Middle frontal gyrus (tissue), 1 donor: ENCODE results near the gene C19orf38.

Source experiments
- DNase-seq: peaks from one replicate; pipeline ENCODE4 v3.0.0-alpha.2; 2015; ENCODE audit warnings: low spot score; ENCODE audit errors: extremely low spot score

C19orf38 gene

DNA sequence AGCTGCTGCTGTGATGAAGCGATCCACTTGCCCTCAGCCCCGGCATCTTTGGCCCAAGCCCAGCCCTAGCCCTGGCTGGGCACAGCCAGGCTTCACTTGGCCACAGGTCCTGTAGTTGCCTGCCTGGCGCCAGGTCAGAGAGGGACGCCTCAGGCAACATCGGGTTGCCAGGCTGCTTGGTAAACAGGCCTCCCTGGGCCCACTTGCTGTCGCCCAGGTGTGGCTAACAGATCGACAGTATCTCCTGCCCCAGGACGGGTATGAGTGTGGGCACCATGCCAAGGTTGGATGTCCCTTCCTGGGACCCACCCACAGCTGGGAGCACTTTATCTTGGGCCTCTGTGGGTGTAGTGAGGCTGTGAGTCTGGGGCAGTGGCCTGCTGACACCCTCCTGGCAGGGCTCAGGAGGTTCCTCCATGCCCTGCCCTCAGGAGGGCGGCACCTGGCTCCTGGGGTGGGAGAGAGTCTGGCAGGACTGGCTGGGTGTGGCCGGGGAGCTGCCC lies 51.0 kb downstream of the C19orf38 start:
- no peak for DNase-seq

DNA sequence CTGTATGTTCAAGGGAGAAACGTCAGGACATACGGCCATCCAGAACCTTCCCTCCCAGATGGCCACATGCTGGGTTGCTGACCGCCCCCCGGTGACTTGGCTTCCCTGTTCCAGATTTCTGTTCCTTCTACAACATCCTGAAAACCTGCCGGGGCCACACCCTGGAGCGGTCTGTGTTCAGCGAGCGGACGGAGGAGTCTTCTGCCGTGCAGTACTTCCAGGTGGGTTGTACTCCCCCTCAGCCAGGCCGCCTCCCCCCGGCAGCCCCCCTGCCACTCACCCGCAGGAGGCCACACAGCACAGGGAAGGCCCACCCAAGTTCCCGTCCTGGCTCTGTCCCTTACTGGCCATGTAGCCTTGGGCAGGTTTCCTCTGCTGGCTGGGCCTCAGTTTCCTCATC lies 59.7 kb downstream of the C19orf38 start:
- DNase-seq: no peak

DNA sequence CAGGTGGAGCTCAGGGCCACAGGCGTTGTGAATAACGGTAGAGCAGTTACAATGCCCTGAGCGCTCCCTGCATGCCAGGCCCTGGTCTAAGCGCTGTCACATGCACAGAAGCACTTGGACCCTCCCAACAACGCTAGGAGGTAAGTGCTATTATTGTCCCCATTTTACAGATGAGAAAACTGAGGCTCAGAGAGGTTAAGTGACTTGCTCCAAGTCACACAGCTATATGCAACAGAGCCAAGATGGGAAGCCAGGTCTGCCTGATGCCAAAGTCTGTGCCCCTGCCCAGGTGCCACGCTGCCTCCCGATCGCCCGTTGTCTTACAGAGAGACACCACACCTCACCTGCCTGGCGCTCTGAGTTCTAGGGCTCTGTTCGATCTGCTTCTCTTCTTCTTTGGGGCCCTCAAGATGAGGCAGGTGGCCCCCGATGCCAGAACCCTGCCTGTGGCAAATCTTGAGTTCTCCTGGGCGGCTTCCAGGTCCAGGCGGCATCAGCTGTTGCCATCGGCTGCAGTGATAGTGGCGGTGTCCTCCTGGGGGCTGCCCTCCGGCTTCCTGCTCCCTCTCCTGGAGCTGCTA lies 60.3 kb downstream of the C19orf38 start:
- no peak for DNase-seq

DNA sequence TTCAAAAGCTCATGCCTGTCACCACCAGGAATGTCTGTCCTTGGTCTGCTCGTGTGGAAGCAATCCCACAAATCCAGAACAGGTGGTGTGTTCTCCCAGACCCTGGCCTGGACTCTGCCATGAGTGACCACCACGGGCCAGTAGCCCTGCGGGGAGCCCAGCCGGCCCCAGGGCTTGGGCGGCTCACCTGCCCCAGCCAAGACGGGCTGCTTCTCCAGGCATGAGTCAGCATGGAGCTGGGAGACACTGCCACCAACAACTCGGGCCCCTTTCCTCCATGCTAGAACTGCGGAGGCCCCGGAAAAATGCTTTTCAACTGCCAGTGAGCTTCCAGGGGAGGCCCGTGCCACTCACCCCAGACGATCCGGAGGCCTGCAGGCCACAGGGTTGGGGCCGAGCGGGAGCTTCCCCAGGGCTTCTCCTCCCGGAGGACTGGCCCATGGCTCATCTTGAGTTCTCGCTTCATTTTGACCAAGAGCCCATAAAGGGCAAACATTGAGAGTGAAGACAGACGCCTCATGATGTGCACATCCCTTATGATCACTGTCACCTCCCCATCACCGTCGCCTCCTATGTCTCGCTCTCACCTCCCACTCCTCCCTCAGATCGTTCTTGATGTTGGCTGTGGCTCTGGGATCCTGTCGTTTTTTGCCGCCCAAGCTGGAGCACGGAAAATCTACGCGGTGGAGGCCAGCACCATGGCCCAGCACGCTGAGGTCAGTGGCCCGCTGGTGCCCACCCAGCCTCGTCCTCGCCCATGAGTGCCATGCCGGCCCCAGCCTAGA lies 63.6 kb downstream of the C19orf38 start:
- DNase-seq: no peak

DNA sequence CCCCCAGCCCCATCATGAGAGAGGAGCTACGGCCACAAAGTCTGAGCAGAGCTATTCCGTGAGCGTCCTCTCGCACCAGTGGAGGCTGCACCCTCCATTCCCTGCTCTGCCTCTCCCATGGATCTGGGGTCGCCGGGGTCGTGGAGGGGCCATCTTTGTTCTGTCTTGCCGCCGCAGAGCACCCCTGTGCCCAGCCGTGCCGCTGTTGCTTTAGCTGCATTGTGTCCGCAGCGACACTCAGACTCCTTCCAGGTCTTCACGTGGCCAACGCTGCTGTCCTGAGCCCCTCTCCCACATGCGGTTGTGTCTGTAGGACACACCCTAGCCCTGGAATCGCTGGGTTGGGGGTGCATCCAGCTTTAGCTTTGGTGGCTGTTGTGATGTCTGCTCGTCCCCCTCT lies 64.4 kb downstream of the C19orf38 start:
- DNase-seq: no peak

DNA sequence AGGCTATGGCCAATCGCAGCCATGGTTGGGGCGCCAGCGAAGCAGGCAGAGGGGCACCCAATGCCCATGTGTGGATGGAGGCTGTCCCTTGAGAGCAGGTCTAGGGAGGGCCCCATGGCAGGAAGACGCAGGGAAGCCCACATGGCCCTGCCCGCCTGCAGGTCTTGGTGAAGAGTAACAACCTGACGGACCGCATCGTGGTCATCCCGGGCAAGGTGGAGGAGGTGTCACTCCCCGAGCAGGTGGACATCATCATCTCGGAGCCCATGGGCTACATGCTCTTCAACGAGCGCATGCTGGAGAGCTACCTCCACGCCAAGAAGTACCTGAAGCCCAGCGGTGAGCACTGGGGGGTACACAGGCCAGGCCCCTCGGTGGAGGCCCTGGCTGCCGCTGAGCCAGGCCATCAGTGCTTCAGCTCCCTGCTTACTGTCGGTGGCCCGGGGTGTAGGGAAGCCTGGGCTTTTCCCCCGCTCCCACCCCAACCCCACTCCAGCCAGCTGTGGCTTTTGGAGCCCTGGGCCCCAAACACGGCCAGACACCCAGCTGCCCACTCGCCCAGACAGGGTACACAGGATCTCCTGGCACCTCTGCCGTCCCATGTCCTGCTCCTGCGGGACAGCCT lies 65.6 kb downstream of the C19orf38 start:
- DNase-seq: no peak

DNA sequence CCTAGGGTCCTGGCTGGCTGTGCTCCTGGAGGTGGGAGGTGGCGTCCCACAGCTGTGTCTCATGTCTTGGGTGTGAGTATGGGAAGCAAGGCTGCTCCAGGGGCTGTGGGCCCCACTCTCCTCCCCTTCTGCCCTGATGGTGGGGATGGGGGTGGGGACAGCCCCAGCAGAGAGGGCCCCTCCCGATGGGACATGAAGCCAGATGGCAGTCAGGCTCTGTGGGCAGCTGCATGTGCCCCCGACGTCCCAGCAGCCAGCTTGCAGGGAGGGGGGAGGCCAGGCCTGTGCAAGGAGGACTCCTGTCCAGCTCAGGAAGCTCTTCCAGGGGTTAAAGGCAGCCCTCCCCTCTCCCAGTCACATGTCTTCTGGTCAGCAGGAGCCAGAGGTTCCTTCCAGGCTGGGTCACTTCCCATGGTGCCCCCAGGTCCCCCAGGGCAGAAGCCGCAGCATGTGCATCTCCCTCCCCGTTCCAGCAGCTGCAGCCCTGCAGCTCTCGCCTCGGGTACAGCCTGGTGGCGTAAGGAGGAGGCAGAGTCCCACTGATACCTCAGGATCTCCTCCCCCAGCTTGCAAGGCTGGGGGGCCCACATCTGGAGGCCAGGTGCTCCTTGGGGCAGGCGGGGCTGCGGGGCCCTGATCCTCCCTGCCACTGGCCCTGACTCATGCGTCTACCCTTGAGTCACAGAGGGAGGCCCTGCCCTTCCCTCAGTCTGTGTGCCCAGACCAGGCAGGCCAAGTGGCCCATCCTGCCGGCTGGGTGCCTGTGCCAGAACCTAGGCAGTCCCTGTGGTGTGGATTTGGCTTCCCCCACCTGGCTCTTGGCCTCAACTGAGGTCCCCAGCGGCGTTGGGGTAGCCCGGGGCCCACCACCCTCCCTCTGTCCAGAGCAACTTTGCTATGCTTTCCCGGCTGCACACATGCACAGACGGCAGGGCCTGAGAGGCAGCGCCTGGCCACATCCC lies 67.2 kb downstream of the C19orf38 start:
- DNase-seq: no peak

DNA sequence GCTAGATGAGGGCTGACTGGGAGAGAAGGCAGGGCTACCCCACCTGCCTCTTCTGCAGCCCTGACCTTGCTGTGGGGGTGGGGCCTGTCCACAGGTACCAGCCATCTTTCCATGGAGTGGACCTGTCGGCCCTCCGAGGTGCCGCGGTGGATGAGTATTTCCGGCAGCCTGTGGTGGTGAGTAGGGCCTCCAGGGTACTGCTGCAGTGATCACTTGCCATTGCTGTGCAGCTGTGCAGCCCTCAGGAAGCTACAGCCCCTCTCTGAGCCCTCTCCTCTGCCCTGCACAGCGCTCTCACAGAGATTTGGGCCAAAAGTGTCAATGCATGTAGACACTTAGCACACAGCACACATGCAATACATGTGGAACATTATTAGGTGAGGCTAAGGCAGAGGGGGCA lies 68.4 kb downstream of the C19orf38 start:
- DNase-seq: no peak

DNA sequence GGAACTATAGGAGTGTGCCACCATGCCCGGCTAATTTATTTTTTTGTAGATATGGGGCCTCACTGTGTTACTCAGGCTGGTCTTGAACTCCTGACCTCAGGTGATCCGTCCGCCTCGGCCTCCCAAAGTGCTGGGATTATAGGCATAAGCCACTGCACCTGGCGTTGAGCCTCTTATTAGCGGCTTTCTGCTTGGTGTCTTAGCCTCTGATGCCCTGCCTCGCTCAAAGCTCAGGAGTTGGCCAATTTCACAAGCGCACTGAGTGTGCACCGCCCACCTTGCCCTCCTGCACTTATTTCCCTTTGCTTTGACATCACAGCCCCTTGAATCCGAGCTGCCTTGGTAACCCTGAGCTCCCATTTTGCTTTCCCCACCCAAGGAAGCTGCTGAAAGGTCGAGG lies 70.1 kb downstream of the C19orf38 start:
- DNase-seq: no peak
